Endothelial cell of hepatic sinusoid (primary cell): ENCODE results near the gene PCDHGA11.
"Not testable (repeated sequence)": the region's sequence is repeated elsewhere in the genome, so short reads cannot be mapped to it uniquely, and the experiment has no call there.

Source experiments
- in situ Hi-C: cut with HindIII; loops from 2 replicates; pipeline ENCODE4 v1.10.0; 2017; ENCODE audit warnings: low sequenced_read_pairs

The PCDHGA11 gene

DNA sequence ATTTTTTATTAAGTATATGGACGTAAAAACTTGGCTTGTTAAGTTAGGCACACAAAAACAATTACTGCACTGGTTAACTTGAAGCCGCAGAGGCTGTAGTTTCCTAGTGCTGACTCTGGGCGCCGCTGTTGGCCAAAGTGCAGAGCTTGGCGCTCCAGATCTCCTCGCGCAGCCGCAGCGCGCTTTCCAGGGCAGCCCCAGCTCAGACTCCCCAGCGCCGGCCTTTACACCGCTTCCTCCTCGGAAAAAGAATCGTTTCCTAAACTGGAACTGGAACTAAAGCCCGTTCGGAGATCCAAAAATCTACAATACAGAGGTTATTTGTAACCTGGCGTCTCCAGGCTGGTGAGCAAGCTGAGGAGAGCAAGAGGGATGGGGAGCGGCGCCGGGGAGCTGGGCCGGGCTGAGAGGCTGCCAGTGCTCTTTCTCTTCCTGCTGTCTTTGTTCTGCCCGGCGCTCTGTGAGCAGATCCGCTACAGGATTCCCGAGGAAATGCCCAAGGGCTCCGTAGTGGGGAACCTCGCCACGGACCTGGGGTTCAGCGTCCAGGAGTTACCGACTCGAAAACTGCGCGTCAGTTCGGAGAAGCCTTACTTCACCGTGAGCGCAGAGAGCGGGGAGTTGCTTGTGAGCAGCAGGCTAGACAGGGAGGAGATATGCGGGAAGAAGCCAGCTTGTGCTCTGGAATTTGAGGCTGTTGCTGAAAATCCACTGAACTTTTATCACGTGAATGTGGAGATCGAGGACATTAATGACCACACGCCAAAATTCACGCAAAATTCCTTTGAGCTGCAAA, 22.9 kb upstream of the PCDHGA11 start, which contains the start of gene PCDHGB5:
TSS of gene PCDHGB5 (plus strand) at position 192 of the 796 bp plus-strand sequence. CDS start at position 373, 181 bp downstream.
- in situ Hi-C loops: not testable (repeated sequence)

DNA sequence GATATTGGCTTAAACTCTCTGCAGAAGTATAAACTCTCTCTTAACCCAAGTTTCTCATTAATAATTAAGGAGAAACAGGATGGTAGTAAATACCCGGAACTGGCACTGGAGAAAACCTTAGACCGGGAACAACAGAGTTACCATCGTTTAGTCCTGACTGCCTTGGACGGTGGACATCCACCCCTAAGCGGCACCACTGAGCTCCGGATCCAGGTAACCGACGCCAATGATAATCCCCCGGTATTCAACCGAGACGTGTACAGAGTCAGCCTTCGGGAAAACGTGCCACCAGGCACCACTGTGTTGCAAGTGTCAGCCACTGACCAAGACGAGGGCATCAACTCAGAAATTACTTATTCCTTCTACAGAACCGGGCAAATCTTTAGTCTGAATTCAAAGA, 22.2 kb upstream of the PCDHGA11 start:
- in situ Hi-C loops: no loop called here

DNA sequence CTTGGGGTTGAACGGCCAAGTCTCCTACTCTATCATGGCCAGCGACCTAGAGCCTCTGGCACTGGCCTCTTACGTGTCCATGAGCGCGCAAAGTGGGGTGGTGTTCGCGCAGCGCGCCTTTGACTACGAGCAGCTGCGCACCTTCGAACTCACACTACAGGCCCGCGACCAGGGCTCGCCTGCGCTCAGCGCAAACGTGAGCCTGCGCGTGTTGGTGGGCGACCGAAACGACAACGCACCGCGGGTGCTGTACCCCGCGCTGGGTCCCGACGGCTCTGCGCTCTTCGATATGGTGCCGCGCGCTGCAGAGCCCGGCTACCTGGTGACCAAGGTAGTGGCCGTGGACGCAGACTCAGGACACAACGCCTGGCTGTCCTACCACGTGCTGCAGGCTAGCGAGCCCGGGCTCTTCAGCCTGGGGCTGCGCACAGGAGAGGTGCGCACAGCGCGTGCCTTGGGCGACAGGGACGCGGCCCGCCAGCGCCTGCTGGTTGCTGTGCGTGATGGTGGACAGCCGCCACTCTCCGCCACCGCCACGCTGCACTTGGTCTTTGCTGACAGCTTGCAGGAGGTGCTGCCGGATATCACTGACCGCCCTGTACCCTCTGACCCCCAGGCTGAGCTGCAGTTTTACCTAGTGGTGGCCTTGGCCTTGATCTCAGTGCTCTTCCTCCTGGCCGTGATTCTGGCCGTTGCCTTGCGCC, 21.1 kb upstream of the PCDHGA11 start:
- in situ Hi-C loops: no loop called here

DNA sequence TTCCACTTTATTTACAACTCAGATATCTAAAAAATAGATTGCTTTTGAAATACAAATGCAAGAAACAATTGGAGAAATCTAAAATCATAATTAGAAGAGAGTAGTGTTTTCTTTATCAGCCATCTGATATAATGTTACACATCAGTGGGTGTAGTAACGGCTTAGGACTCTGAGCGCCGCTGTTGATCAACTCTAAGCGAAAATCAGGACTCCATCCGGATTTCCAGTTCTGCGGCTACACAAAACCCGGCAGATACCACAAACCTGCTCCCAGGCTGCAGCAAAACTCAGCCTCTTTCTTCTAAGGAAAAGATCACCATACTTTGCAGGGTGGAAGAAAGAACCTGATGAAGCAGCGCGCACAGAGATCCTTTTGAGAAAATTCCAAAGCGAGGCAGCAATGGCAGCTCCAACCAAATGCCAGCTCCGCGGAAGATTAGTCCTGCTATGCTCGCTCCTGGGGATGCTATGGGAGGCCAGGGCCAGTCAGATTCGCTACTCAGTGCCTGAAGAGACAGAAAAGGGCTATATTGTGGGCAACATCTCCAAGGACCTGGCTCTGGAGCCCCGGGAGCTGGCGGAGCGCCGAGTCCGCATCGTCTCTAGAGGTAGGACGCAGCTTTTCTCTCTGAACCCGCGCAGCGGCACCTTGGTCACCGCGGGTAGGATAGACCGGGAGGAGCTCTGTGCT, 18.2 kb upstream of the PCDHGA11 start, which contains the start of gene PCDHGA9:
TSS of gene PCDHGA9 (plus strand) at position 226 of the 691 bp plus-strand sequence. CDS start at position 401, 175 bp downstream.
- in situ Hi-C loops: no loop called here

DNA sequence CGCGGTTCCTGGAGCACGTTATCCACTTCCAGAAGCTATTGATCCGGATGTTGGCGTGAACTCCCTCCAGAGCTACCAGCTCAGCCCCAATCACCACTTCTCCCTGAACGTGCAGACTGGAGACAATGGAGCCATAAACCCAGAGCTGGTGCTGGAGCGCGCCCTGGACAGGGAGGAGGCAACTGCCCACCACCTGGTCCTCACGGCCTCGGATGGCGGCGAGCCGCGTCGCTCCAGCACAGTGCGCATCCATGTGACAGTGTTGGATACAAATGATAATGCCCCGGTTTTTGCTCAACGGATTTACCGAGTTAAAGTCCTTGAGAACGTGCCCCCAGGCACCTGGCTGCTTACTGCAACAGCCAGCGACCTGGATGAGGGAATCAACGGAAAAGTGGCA, 17.5 kb upstream of the PCDHGA11 start:
- in situ Hi-C loops: no loop called here

DNA sequence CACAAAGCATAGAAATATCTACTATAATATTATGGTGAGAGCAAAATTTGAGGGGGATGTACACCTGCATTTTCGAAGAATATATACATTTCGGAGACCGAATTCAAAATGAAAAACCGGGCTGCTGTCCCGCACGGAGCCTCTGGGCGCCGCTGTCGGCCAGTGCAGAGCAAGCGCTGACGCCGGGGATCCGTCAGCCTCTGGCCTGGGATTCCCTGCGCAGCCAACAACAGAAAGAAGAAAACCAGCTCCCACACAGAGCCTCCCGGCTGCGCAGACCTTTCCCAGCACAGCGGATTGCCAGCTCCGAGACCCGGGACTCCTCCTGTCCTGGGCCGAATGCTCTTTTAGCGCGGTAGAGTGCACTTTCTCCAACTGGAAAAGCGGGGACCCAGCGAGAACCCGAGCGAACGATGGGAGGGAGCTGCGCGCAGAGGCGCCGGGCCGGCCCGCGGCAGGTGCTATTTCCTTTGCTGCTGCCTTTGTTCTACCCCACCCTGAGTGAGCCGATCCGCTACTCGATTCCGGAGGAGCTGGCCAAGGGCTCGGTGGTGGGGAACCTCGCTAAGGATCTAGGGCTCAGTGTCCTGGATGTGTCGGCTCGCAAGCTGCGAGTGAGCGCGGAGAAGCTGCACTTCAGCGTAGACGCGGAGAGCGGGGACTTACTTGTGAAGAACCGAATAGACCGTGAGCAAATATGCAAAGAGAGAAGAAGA, 12.9 kb upstream of the PCDHGA11 start, which contains the start of gene PCDHGB6:
TSS of gene PCDHGB6 (plus strand) at position 232 of the 716 bp plus-strand sequence. CDS start at position 414, 182 bp downstream.
- in situ Hi-C loops: loop anchor here (5.0 kb wide), 1 partner anchor 34 kb away; no protein-coding TSS in a partner anchor

DNA sequence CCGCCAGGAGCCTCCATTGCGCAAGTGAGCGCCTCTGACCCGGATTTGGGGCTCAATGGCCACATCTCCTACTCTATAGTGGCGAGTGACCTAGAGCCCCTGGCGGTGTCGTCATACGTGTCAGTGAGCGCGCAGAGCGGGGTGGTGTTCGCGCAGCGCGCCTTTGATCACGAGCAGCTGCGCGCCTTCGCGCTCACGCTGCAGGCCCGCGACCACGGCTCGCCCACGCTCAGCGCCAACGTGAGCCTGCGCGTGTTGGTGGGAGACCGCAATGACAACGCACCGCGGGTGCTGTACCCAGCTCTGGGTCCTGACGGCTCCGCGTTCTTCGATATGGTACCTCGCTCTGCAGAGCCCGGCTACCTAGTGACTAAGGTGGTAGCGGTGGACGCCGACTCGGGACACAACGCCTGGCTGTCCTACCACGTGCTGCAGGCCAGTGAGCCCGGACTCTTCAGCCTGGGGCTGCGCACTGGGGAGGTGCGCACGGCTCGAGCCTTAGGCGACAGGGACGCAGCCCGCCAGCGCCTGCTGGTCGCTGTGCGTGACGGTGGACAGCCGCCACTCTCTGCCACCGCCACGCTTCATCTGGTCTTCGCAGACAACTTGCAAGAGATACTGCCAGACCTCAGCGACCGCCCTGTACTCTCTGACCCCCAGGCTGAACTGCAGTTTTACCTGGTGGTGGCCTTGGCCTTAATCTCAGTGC, 11.1 kb upstream of the PCDHGA11 start:
- in situ Hi-C loops: loop anchor here (5.0 kb wide), 1 partner anchor 33 kb away; no protein-coding TSS in a partner anchor

DNA sequence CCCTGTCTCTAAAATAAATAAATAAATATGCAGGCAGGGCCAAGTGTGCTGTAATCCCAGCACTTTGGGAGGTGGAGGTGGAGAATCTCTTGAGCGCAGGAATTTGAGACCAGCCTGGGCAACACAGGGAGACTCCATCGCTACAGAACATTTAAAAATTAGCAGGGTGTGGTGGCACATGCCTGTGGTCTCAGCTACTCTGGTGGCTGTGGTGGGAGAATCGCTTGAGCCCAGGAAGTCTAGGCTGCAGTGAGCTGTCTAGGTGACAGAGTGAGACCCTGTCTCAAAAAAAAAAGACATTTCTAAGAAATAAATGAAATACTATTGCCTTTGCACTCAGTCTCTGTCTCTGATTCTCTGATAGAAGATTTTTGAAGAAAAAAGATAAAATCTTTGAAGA, 9.3 kb upstream of the PCDHGA11 start:
- in situ Hi-C loops: no loop called here

DNA sequence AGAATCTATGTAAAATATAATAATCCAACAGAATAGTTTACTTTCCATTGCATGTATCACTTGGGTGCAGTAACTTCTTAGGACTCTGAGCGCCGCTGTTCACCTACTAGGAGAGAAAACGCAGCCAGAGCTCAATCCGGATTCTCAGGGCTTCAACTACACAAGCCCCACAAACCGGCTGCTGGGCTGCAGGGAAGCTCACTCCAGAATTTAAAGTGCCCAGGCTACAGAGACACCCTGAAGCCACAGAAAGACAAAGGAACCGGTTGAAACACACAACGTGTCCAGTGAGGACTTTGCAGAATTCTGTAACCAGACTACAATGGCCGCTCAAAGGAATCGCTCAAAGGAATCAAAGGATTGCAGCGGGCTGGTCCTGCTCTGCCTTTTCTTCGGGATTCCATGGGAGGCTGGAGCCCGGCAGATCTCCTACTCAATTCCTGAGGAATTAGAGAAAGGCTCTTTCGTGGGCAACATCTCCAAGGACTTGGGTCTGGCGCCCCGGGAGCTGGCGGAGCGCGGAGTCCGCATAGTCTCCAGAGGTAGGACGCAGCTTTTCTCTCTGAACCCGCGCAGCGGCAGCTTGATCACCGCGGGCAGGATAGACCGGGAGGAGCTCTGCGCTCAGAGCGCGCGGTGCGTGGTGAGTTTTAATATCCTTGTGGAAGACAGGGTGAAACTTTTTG, 7.9 kb upstream of the PCDHGA11 start, which contains the start of gene PCDHGA10:
TSS of gene PCDHGA10 (plus strand) at position 134 of the 686 bp plus-strand sequence. CDS start at position 323, 189 bp downstream.
- in situ Hi-C loops: no loop called here

DNA sequence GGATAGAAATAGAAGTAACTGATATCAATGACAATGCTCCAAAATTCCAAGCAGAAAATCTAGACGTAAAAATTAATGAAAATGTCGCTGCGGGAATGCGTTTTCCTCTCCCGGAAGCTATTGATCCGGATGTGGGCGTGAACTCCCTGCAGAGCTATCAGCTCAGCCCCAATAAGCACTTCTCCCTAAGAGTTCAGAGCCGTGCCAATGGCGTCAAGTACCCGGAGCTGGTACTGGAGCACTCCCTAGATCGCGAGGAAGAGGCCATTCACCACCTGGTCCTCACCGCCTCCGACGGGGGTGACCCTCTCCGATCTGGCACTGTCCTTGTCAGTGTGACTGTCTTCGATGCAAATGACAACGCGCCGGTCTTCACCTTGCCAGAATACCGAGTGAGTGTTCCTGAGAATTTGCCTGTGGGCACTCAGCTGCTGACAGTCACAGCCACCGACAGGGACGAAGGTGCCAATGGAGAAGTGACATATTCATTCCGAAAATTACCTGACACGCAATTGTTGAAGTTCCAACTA, 7.2 kb upstream of the PCDHGA11 start:
- in situ Hi-C loops: no loop called here

DNA sequence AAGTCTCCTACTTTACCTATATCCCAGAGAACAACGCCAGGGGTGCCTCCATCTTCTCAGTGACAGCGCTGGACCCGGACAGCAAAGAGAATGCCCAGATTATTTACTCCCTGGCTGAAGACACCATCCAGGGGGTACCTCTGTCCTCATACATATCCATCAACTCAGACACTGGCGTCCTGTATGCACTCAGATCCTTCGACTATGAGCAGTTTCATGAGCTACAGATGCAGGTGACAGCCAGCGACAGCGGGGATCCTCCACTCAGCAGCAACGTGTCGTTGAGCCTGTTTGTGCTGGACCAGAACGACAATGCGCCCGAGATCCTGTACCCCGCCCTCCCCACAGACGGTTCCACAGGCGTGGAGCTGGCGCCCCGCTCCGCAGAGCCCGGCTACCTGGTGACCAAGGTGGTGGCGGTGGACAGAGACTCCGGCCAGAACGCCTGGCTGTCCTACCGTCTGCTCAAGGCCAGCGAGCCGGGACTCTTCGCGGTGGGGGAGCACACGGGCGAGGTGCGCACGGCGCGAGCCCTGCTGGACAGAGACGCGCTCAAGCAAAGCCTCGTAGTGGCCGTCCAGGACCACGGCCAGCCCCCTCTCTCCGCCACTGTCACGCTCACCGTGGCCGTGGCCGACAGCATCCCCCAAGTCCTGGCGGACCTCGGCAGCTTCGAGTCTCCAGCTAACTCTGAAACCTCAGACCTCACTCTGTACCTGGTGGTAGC, 6.1 kb upstream of the PCDHGA11 start:
- in situ Hi-C loops: not testable (repeated sequence)

DNA sequence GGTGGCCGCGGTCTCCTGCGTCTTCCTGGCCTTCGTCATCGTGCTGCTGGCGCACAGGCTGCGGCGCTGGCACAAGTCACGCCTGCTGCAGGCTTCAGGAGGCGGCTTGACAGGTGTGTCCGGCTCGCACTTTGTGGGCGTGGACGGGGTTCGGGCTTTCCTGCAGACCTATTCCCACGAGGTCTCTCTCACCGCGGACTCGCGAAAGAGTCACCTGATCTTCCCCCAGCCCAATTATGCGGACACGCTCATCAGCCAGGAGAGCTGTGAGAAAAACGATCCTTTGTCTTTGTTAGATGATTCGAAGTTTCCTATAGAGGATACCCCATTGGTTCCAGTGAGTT, 5.6 kb upstream of the PCDHGA11 start:
- in situ Hi-C loops: not testable (repeated sequence)

DNA sequence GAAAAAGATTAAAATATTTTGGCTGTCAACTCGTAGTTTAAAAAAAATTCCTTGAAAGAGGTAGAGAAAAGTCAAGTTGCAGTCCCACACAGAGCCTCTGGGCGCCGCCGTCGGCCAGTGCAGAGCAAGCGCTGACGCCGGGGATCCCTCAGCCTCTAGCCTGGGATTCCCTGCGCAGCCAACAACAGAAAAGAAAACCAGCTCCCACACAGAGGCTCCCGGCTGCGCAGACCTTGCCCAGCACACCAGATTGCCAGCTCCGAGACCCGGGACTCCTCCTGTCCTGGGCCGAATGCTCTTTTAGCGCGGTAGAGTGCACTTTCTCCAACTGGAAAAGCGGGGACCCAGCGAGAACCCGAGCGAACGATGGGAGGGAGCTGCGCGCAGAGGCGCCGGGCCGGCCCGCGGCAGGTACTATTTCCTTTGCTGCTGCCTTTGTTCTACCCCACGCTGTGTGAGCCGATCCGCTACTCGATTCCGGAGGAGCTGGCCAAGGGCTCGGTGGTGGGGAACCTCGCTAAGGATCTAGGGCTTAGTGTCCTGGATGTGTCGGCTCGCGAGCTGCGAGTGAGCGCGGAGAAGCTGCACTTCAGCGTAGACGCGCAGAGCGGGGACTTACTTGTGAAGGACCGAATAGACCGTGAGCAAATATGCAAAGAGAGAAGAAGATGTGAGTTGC, 3.2 kb upstream of the PCDHGA11 start, which contains the start of gene PCDHGB7:
TSS of gene PCDHGB7 (plus strand) at position 184 of the 679 bp plus-strand sequence. CDS start at position 367, 183 bp downstream.
- in situ Hi-C loops: not testable (repeated sequence)

DNA sequence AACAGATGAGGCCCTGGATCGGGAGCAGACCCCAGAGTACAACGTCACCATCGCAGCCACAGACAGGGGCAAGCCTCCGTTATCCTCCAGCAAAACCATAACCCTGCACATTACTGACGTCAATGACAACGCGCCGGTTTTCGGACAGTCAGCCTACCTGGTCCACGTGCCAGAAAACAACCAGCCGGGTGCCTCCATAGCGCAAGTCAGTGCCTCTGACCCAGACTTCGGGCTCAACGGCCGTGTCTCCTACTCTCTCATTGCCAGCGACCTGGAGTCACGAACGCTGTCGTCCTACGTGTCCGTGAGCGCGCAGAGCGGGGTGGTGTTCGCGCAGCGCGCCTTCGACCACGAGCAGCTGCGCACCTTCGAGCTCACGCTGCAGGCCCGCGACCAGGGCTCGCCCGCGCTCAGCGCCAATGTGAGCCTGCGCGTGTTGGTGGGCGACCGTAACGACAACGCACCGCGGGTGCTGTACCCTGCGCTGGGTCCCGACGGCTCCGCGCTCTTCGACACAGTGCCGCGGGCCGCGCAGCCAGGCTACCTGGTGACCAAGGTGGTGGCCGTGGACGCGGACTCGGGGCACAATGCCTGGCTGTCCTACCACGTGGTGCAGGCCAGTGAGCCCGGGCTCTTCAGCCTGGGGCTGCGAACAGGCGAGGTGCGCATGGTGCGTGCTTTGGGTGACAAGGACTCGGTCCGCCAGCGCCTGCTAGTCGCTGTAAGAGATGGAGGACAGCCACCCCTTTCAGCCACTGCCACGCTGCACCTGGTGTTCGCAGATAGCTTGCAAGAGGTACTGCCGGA, 1.6 kb upstream of the PCDHGA11 start:
- in situ Hi-C loops: no loop called here

DNA sequence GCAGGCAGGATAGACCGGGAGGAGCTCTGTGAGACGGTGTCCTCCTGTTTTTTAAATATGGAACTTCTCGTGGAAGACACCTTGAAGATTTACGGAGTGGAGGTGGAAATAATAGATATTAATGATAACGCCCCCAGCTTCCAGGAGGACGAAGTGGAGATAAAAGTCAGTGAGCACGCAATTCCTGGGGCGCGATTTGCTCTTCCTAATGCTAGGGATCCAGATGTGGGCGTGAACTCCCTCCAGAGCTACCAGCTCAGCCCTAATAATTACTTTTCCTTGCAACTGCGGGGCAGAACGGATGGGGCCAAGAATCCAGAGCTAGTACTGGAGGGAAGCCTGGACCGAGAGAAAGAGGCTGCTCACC, 621 bp downstream of the PCDHGA11 start:
- in situ Hi-C loops: no loop called here

DNA sequence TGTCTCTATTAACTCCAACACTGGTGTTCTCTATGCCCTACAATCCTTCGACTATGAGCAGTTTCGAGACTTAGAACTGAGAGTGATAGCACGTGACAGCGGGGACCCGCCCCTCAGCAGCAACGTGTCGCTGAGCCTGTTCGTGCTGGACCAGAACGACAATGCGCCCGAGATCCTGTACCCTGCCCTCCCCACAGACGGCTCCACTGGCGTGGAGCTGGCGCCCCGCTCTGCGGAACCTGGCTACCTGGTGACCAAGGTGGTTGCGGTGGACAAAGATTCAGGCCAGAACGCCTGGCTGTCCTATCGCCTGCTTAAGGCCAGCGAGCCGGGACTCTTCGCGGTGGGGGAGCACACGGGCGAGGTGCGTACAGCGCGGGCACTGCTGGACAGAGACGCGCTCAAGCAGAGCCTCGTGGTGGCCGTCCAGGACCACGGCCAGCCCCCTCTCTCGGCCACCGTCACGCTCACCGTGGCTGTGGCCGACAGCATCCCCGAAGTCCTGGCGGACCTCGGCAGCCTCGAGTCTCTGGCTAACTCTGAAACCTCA, 2.0 kb downstream of the PCDHGA11 start:
- in situ Hi-C loops: no loop called here
